GM23338 (cell line): Measurements from ENCODE around the gene MYO18A. TPM values are rescaled to one million over a fixed set of nuclear protein-coding genes. Genes with fewer than 3 reads are reported as not detected.

Experiments used
- ATAC-seq: fragments of 200-7000 bp; cut with Tn5 transposase; 3 replicates; pipeline ENCODE4 v1.9.1; 2020
- DNase-seq: peaks from one replicate; pipeline ENCODE4 v3.0.0-alpha.2; 2015; ENCODE audit warnings: low spot score
- H2AFZ ChIP-seq: fragments of 200-600 bp; sonication (generic); 2 replicates; pipeline ENCODE4 v1.8.0; 2016; ENCODE audit warnings: antibody characterized with exemption, mild to moderate bottlenecking, moderate library complexity
- H3F3A ChIP-seq: fragments of 200-600 bp; sonication (generic); replicated peaks from 2 replicates; pipeline ENCODE4 v1.8.0; 2017; ENCODE audit warnings: antibody characterized with exemption, mixed run types, low read depth
- H3K27ac ChIP-seq: fragments of 200-600 bp; sonication (generic); 2 replicates; pipeline ENCODE4 v1.6.1; 2016; ENCODE audit warnings: low read depth
- H3K27me3 ChIP-seq: fragments of 200-600 bp; sonication (generic); 2 replicates; pipeline ENCODE4 v1.8.0; 2016; ENCODE audit warnings: mild to moderate bottlenecking, mixed run types, moderate library complexity; ENCODE audit not compliant: insufficient read depth
- H3K36me3 ChIP-seq: fragments of 200-600 bp; sonication (generic); 2 replicates; pipeline ENCODE4 v1.8.0; 2016; ENCODE audit warnings: mild to moderate bottlenecking; ENCODE audit not compliant: insufficient read depth
- H3K4me1 ChIP-seq: fragments of 200-600 bp; sonication (generic); 2 replicates; pipeline ENCODE4 v1.8.0; 2016; ENCODE audit warnings: mild to moderate bottlenecking, moderate library complexity; ENCODE audit not compliant: insufficient read depth
- H3K4me2 ChIP-seq: fragments of 200-600 bp; sonication (generic); 2 replicates; pipeline ENCODE4 v1.7.1; 2017; ENCODE audit warnings: mixed run types
- H3K4me3 ChIP-seq: fragments of 200-600 bp; sonication (generic); 2 replicates; pipeline ENCODE4 v1.6.1; 2016; ENCODE audit warnings: mixed run types
- H3K79me2 ChIP-seq: fragments of 200-600 bp; sonication (generic); replicated peaks from 2 replicates; pipeline ENCODE4 v1.8.0; 2017; ENCODE audit warnings: mild to moderate bottlenecking; ENCODE audit not compliant: insufficient read depth
- H3K9me2 ChIP-seq: fragments of 200-600 bp; sonication (generic); 2 replicates; pipeline ENCODE4 v1.8.0; 2017; ENCODE audit not compliant: insufficient read depth
- H4K20me1 ChIP-seq: fragments of 200-600 bp; sonication (generic); replicated peaks from 2 replicates; pipeline ENCODE4 v1.8.0; 2017; ENCODE audit warnings: mild to moderate bottlenecking; ENCODE audit not compliant: insufficient read depth
- H3K27ac Mint-ChIP-seq: 2 replicates; pipeline ENCODE4 v1.8.0; 2020; ENCODE audit warnings: inconsistent platforms, mild to moderate bottlenecking, moderate library complexity, mixed read lengths
- H3K27me3 Mint-ChIP-seq: 3 replicates; pipeline ENCODE4 v1.8.0; 2022; ENCODE audit warnings: low read depth, mild to moderate bottlenecking, moderate library complexity, mixed read lengths, inconsistent platforms; ENCODE audit not compliant: insufficient read depth, poor library complexity
- H3K36me3 Mint-ChIP-seq: 3 replicates; pipeline ENCODE4 v1.8.0; 2021; ENCODE audit warnings: low read depth, mild to moderate bottlenecking, inconsistent platforms, moderate library complexity, mixed read lengths
- H3K4me1 Mint-ChIP-seq: 3 replicates; pipeline ENCODE4 v1.8.0; 2020; ENCODE audit warnings: mild to moderate bottlenecking, inconsistent platforms, mixed read lengths
- H3K4me3 Mint-ChIP-seq: 3 replicates; pipeline ENCODE4 v1.8.0; 2021; ENCODE audit warnings: moderate library complexity, mild to moderate bottlenecking, inconsistent platforms, mixed read lengths
- H3K9me3 Mint-ChIP-seq: 3 replicates; pipeline ENCODE4 v1.8.0; 2020; ENCODE audit warnings: moderate library complexity, mild to moderate bottlenecking, inconsistent platforms, mixed read lengths
- CREB1 ChIP-seq: fragments of 250-450 bp; sonication (Bioruptor Pico); IDR thresholded peaks from 2 replicates; pipeline ENCODE4 v1.5.0; 2020; ENCODE audit warnings: low read depth, mild to moderate bottlenecking, moderate library complexity
- CTCF ChIP-seq, 2 experiments: fragments of 200-600 bp in 1 of 2; sonication (generic) in 1 of 2; conservative IDR thresholded peaks; 2 replicates each; pipeline versions ENCODE4 v1.5.1 to v1.6.1; 2016 to 2017; ENCODE audit warnings: antibody characterized with exemption in 2 of 2, low read depth in 2 of 2, mild to moderate bottlenecking in 2 of 2, moderate library complexity in 1 of 2
- ETS1 ChIP-seq: IDR thresholded peaks from 2 replicates; pipeline ENCODE4 v1.6.1; 2016; ENCODE audit warnings: antibody characterized with exemption
- EZH2 ChIP-seq: fragments of 200-600 bp; sonication (generic); IDR thresholded peaks from one replicate; pipeline ENCODE4 v1.8.0; 2017; ENCODE audit warnings: antibody characterized with exemption, mild to moderate bottlenecking, low read depth; ENCODE audit not compliant: unreplicated experiment
- EZH2phosphoT487 ChIP-seq: fragments of 200-600 bp; sonication (generic); IDR thresholded peaks from one replicate; pipeline ENCODE4 v1.8.1; 2018; ENCODE audit warnings: antibody characterized with exemption; ENCODE audit not compliant: unreplicated experiment
- JUNB ChIP-seq: IDR thresholded peaks from one replicate; pipeline ENCODE4 v1.6.1; 2016; ENCODE audit warnings: antibody characterized with exemption; ENCODE audit not compliant: unreplicated experiment
- NANOG ChIP-seq: IDR thresholded peaks from 2 replicates; pipeline ENCODE4 v1.6.1; 2016; ENCODE audit warnings: antibody characterized with exemption, borderline replicate concordance
- POLR2AphosphoS5 ChIP-seq: IDR thresholded peaks from 2 replicates; pipeline ENCODE4 v1.6.1; 2016; ENCODE audit warnings: antibody characterized with exemption, low read depth
- REST ChIP-seq: IDR thresholded peaks from one replicate; pipeline ENCODE4 v1.6.1; 2018; ENCODE audit warnings: antibody characterized with exemption; ENCODE audit not compliant: unreplicated experiment
- STAT1 ChIP-seq: IDR thresholded peaks from one replicate; pipeline ENCODE4 v1.6.1; 2016; ENCODE audit warnings: antibody characterized with exemption; ENCODE audit not compliant: unreplicated experiment
- ZNF114 ChIP-seq: fragments of 250-450 bp; sonication (Bioruptor Pico); IDR thresholded peaks from 2 replicates; pipeline ENCODE4 v1.5.0; 2020; ENCODE audit warnings: mild to moderate bottlenecking, moderate library complexity
- ZNF331 ChIP-seq: fragments of 250-450 bp; sonication (Bioruptor Pico); IDR thresholded peaks from 2 replicates; pipeline ENCODE4 v1.5.0; 2020; ENCODE audit warnings: low read depth, mild to moderate bottlenecking, moderate library complexity
- ZNF462 ChIP-seq: fragments of 250-450 bp; sonication (Bioruptor Pico); IDR thresholded peaks from 2 replicates; pipeline ENCODE4 v1.5.0; 2020; ENCODE audit warnings: mild to moderate bottlenecking, moderate library complexity
- polyA plus RNA-seq: library from polyadenylated mRNA; unstranded; fragments of >200 nt; fragmentation: Nextera tagmentation; extraction: Ambion mirVana; gene quantifications from 2 replicates; pipeline ENCODE4 v1.2.1, GENCODE V29; 2016
- total RNA-seq: library from RNA; depleted of rRNA; stranded (reverse); fragments of >200 nt; shearing (Covaris generic); gene quantifications from 2 replicates; pipeline ENCODE4 v1.2.3, GENCODE V29; 2014

MYO18A gene
- total and polyA plus RNA-seq, 2 experiments from 2014 or later, result 18.3 to 37.5 TPM

GRCh38 chr17:29037739-29038084, 142.5 kb downstream of the MYO18A start:
- ATAC-seq (no peak), DNase-seq (no peak)
- Histone ChIP-seq H3K79me2 (no peaks in the 10 kb centered on the region), H3K27ac (peak overlapping the region; percentile 89), H3K4me2 (peak overlapping the region; percentile 46), H3K27me3 (no peaks in the 10 kb centered on the region), H3K9me2 (peaks cover 11% of the 10 kb centered on the region; the same call in 1 of the 2 replicates), H3K36me3 (no peaks in the 10 kb centered on the region), H4K20me1 (no peaks in the 10 kb centered on the region), H3K4me3 (no peak overlapping the region), H2AFZ (peak overlapping the region; percentile 72; the same call in 1 of the 2 replicates), H3K4me1 (peaks cover 61% of the 10 kb centered on the region), H3F3A (peaks cover 7% of the 10 kb centered on the region)
- peaks cover 22% of the 10 kb centered on the region for H3K9me3 Mint-ChIP-seq
- peaks cover 21% of the 10 kb centered on the region for H3K36me3 Mint-ChIP-seq
- no peak overlapping the region for H3K27ac Mint-ChIP-seq
- H3K27me3 Mint-ChIP-seq, result peaks cover 5% of the 10 kb centered on the region
- no peak overlapping the region for H3K4me3 Mint-ChIP-seq
- TF ChIP-seq POLR2AphosphoS5 (no peak), ZNF462 (no peak), ZNF114 (CRISPR knock-in tag) (no peak), ETS1 (no peak), JUNB (no peak), CREB1 (CRISPR knock-in tag) (no peak), REST (no peak), EZH2 (no peak), EZH2phosphoT487 (no peak), ZNF331 (CRISPR knock-in tag) (no peak), STAT1 (no peak), NANOG (no peak), CTCF (conservative IDR thresholded peaks at IDR 0.05; ENCODE audit: low read depth in 2 of 2) (no peak)
- peaks cover 28% of the 10 kb centered on the region for H3K4me1 Mint-ChIP-seq
